Duodenal mucosa (tissue), 2 donors: Measurements from ENCODE around the gene SOX14.

Experiments
- H3K27ac ChIP-seq: one replicate; pipeline ENCODE4 v1.7.0; 2013; ENCODE audit warnings: low read depth, low read length
- H3K27me3 ChIP-seq, 2 donors: one replicate each; pipeline ENCODE4 v1.7.0; 2013; ENCODE audit warnings: low read length in 2 of 2, control low read depth in 1 of 2; ENCODE audit not compliant: insufficient read depth in 2 of 2, control insufficient read depth in 1 of 2
- H3K36me3 ChIP-seq, 2 donors: one replicate each; pipeline ENCODE4 v1.7.0; 2013; ENCODE audit warnings: low read length in 2 of 2, control low read depth in 1 of 2; ENCODE audit not compliant: insufficient read depth in 2 of 2, control insufficient read depth in 1 of 2
- H3K4me1 ChIP-seq, 2 donors: one replicate each; pipeline ENCODE4 v1.7.0; 2013; ENCODE audit warnings: low read length in 2 of 2, control low read depth in 1 of 2; ENCODE audit not compliant: insufficient read depth in 2 of 2, control insufficient read depth in 1 of 2
- H3K4me3 ChIP-seq, 2 donors: one replicate each; pipeline ENCODE4 v1.7.0; 2013; ENCODE audit warnings: low read length in 2 of 2, low read depth in 1 of 2
- H3K9ac ChIP-seq, 2 donors: one replicate each; pipeline ENCODE4 v1.7.0; 2013; ENCODE audit warnings: low read length in 2 of 2, low read depth in 1 of 2
- H3K9me3 ChIP-seq, 2 donors: one replicate each; pipeline ENCODE4 v1.7.0; 2013; ENCODE audit warnings: low read length in 2 of 2, control low read depth in 1 of 2; ENCODE audit not compliant: control insufficient read depth in 1 of 2

Gene SOX14

DNA sequence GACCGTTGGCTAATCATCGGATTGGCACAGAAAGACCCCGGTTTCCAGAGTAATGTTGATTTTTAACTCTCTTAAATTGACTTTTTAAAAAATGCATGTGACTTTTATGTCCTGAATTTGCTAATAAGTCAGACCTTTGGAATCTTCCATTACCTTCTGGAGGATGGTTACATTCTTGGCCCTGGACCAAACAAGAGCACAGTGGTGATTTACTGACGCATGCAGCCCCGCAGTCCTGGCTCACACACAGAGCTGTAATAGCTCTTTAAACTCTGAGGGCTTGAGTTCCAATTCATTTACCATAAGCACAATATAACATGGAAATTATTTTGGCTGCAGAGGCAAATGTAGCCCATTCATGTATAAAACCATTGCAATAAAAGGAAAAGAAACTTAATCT lies 25.1 kb downstream of the SOX14 start:
- H3K4me1 ChIP-seq: no peaks in the 10 kb centered on the region

DNA sequence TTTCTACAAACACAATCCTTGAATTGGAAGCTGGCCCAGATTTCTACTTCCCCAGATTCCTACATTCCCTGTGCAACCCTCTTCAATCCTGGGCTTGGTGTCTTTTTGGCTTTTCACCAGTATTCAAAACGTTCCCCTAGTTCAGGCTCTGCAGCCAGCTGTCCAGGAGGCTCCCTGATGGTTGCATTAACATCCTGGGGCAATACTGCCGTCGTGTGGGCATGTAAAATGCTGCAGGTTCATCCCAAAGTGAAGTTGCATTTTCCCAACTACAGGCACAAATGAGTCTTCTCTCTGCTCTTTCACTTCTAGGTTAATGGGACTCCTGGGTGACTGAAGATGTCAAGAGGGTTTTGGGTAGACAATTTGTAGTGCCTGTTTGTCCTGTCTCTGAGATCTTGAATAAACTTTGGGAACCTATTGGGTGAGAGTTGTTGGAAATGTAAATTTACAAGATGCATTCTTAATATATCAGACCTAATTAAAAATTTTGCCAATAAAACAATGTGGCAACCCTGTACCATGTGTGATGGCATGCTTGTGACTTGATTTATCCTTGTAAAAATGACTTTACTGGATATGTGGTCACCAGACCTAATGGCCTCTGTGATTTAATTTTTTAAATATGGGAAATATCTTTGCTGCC lies 28.6 kb downstream of the SOX14 start:
- H3K9ac ChIP-seq: no peak overlapping the region
- no peaks in the 10 kb centered on the region for H3K36me3 ChIP-seq
- no peak overlapping the region for H3K4me3 ChIP-seq
- no peaks in the 10 kb centered on the region for H3K9me3 ChIP-seq
- H3K4me1 ChIP-seq: no peaks in the 10 kb centered on the region
- no peak overlapping the region for H3K27ac ChIP-seq
- H3K27me3 ChIP-seq: no peaks in the 10 kb centered on the region

More for the DNA sequence above, 25.1 kb downstream of the SOX14 start:
- H3K9me3 ChIP-seq: no peaks in the 10 kb centered on the region
- no peaks in the 10 kb centered on the region for H3K36me3 ChIP-seq
- no peak overlapping the region for H3K9ac ChIP-seq
- no peak overlapping the region for H3K4me3 ChIP-seq
- H3K27ac ChIP-seq: no peak overlapping the region
- H3K27me3 ChIP-seq: no peaks in the 10 kb centered on the region

DNA sequence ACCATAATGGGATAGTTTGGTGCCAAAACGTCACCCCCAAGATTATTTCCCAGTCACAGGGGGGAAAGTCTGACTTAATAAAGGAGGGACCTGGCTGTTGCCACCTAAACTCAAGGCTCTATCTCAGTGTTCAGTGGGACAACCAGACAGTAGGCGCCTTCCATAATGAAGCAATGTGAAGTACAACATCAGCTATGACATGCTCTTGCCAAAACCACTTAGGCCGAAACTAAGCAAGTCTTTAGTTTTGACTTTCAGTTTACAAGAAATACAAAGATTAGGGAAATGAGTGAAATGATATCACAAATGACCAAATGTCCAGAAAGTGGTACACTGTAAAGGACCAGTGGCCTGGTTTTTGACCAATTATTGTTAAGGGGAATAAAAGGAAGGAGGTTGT lies 32.9 kb downstream of the SOX14 start:
- Histone ChIP-seq H3K27ac (no peak overlapping the region), H3K9me3 (no peaks in the 10 kb centered on the region), H3K36me3 (no peaks in the 10 kb centered on the region), H3K27me3 (no peaks in the 10 kb centered on the region), H3K4me1 (no peaks in the 10 kb centered on the region), H3K9ac (no peak overlapping the region), H3K4me3 (no peak overlapping the region)

DNA sequence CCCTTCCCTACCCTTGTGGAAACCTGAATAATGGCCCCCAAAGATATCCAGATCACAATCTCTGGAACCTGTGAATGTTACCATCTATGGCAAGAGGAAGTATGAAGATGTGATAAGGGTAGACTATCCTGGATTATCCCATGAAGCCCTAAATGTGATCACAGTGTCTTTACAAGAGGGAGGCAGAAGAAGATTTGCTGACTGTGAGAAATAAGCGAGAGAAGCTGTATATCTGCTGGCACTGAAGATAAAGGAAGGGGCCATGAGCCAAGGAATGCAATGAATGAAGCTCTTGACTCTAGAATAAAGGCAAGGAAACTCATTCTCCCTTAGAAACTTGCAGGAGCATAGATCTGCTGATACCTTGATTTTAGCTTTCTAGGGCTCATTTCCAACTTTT lies 39.1 kb downstream of the SOX14 start:
- H3K4me3 ChIP-seq: no peak overlapping the region
- H3K27me3 ChIP-seq: no peaks in the 10 kb centered on the region

DNA sequence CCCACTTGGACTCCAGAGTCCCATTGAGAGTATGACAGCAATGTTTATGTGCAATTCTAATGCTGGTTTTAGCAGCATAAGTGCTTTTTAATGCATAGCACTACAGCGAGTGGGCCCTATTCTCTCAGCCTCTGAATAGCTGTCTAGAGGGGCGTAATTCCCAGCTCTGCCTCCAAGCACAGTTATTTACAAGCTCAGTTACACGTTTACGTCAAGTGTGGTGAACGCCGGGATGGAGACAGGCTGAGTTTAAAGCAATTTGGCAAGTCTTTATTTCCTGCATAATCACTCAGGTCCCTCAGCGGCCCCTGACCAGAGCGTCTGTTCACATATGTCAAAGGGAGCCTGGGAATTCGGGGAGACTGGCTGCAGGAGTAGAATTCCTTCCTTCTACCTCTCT lies 43.9 kb downstream of the SOX14 start:
- H3K9ac ChIP-seq: no peak overlapping the region
- H3K9me3 ChIP-seq: peaks cover 0 to 5% of the 10 kb centered on the region in 2 donors
- H3K27me3 ChIP-seq: peaks cover 0 to 4% of the 10 kb centered on the region in 2 donors
- no peak overlapping the region for H3K27ac ChIP-seq
- H3K36me3 ChIP-seq: no peaks in the 10 kb centered on the region
- H3K4me3 ChIP-seq: no peak overlapping the region
- H3K4me1 ChIP-seq: no peaks in the 10 kb centered on the region

More for the DNA sequence above, 39.1 kb downstream of the SOX14 start:
- no peak overlapping the region for H3K27ac ChIP-seq
- no peak overlapping the region for H3K9ac ChIP-seq
- no peaks in the 10 kb centered on the region for H3K4me1 ChIP-seq
- peaks cover 0 to 5% of the 10 kb centered on the region in 2 donors for H3K9me3 ChIP-seq
- H3K36me3 ChIP-seq: no peaks in the 10 kb centered on the region

DNA sequence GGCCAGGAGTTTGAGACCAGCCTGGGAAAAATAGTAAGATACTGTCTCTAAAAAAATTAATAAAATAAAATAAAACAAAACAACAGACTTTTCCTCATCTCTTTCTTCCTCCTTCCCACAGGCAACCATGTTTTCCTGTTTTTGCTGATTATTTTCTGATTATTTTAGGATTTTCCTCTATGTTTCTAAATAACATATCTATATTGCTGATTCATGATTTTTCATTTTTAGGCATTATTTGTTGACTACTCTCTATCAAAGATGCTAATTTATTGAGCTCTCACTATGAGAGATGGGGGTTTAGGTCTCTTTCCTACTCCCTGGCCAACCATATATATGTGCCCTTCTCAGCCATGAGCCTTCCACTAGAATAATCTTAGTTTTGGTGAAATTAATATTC lies 45.4 kb downstream of the SOX14 start:
- H3K4me1 ChIP-seq: no peaks in the 10 kb centered on the region
- no peak overlapping the region for H3K9ac ChIP-seq
- no peak overlapping the region for H3K4me3 ChIP-seq
- peaks cover 0 to 5% of the 10 kb centered on the region in 2 donors for H3K9me3 ChIP-seq
- H3K27me3 ChIP-seq: peaks cover 0 to 4% of the 10 kb centered on the region in 2 donors
- H3K27ac ChIP-seq: no peak overlapping the region
- H3K36me3 ChIP-seq: no peaks in the 10 kb centered on the region

DNA sequence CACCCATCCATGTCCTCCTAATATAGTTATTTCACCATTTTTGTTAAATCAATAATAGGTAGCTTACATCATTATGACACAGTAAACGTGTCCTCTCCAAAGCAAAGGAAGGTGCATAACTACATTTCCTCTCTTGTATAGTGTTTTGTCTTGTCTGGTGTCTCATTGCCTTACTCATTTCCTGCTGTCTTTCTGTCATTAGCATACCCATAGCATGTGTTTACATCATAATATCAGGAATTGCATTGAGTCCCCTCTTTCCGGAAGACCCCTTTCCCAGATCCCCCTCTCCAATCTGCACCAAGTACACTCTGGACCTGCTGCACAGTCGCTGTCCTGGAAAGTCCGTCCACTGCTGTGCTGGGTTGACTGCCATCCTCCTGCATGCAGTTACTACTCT lies 47.9 kb downstream of the SOX14 start:
- Histone ChIP-seq H3K27me3 (peaks cover 0 to 4% of the 10 kb centered on the region in 2 donors), H3K4me1 (no peaks in the 10 kb centered on the region), H3K9me3 (no peaks in the 10 kb centered on the region), H3K36me3 (no peaks in the 10 kb centered on the region), H3K4me3 (no peak overlapping the region), H3K9ac (no peak overlapping the region), H3K27ac (no peak overlapping the region)

DNA sequence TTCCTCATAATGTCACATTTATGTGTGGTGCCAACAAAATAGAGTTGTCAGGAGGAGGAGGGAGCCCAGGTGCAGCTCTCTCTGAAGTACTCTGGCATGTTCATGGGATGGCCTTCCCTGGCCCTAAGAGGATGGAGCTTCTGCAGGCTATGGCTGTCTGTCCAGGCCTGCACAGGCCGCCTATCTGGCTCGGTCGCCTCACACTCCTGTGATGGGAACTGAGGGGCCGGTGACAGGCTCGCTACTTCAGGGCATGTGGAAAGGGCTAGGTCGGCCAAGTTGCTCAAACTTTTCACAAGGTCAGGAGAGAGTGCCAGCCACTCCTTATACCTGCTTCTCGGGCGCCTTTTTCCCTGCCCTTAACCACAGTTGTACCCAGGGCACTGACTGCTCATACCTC lies 51.1 kb downstream of the SOX14 start:
- Histone ChIP-seq H3K36me3 (no peaks in the 10 kb centered on the region), H3K9me3 (no peaks in the 10 kb centered on the region), H3K4me1 (no peaks in the 10 kb centered on the region), H3K27ac (no peak overlapping the region), H3K27me3 (no peaks in the 10 kb centered on the region), H3K4me3 (no peak overlapping the region), H3K9ac (no peak overlapping the region)
